ENCODE measurements around the gene HBG1.

Gene HBG1

DNA sequence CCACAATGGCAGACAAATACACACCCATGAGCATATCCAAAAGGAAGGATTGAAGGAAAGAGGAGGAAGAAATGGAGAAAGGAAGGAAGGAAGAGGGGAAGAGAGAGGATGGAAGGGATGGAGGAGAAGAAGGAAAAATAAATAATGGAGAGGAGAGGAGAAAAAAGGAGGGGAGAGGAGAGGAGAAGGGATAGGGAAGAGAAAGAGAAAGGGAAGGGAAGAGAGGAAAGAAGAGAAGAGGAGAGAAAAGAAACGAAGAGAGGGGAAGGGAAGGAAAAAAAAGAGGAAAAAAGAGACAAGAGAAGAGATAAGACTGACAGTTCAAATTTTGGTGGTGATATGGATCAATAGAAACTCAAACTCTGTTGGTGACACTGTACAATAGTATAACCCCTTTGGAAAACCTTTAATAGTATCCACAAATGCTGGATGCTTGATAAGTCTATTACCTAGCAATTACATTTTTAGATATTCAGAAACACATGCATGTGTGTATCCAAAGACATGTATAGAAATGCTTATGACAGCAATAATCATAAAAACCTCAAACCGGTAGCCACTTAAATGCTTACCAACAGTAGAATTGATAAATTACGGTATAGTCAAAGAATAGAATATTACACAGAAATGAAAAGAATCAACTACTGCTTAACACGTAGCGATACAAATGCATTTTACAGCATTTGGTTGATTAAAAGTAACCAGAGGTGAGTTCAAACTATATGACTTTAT lies 14.1 kb downstream of the HBG1 start:
- TF ChIP-seq, protein P1, sequence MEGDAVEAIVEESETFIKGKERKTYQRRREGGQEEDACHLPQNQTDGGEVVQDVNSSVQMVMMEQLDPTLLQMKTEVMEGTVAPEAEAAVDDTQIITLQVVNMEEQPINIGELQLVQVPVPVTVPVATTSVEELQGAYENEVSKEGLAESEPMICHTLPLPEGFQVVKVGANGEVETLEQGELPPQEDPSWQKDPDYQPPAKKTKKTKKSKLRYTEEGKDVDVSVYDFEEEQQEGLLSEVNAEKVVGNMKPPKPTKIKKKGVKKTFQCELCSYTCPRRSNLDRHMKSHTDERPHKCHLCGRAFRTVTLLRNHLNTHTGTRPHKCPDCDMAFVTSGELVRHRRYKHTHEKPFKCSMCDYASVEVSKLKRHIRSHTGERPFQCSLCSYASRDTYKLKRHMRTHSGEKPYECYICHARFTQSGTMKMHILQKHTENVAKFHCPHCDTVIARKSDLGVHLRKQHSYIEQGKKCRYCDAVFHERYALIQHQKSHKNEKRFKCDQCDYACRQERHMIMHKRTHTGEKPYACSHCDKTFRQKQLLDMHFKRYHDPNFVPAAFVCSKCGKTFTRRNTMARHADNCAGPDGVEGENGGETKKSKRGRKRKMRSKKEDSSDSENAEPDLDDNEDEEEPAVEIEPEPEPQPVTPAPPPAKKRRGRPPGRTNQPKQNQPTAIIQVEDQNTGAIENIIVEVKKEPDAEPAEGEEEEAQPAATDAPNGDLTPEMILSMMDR (IDR thresholded peaks at IDR 0.05; ENCODE audit: extremely low read depth, missing control alignments): no peak
- DNase-seq (ENCODE audit: low spot score): no peak

- peak; percentile 12 for DNase-seq (ENCODE audit: low spot score)
- TF ChIP-seq, protein P1 (IDR thresholded peaks at IDR 0.05; ENCODE audit: extremely low read depth, missing control alignments): no peak
Measured at GRCh38 chr11:5234381-5234834, 15.2 kb downstream of the HBG1 start, which contains the start of gene HBD. Gene HBD (minus strand): TSS chr11:5234483. CDS start chr11:5234433, 50 bp downstream.

GRCh38 chr11:5233307-5233706 lies 16.4 kb downstream of the HBG1 start:
- DNase-seq (ENCODE audit: low spot score): no peak
- TF ChIP-seq, protein P1 (IDR thresholded peaks at IDR 0.05; ENCODE audit: extremely low read depth, missing control alignments): no peak

DNA sequence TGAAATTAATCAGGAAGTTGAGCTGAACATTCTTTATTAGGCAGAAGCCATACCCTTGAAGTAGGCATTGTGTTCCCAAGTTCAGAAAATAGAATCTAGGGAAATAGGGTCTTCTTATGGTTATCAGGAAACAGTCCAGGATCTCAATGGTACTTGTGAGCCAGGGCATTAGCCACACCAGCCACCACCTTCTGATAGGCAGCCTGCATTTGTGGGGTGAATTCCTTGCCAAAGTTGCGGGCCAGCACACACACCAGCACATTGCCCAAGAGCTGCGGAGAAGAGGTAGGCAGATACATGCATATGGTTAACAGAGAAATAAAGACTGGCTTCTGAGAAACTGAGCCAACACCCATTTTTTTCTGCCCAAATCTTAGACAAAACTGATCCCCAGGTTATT lies 16.8 kb downstream of the HBG1 start:
- DNase-seq (ENCODE audit: low spot score): no peak
- TF ChIP-seq, protein P1 (IDR thresholded peaks at IDR 0.05; ENCODE audit: extremely low read depth, missing control alignments): no peak

GRCh38 chr11:5232176-5232575 lies 17.5 kb downstream of the HBG1 start:
- TF ChIP-seq, protein P1 (IDR thresholded peaks at IDR 0.05; ENCODE audit: extremely low read depth, missing control alignments): no peak
- no peak for DNase-seq (ENCODE audit: low spot score)

- no peak for DNase-seq (ENCODE audit: low spot score)
- TF ChIP-seq, protein P1 (IDR thresholded peaks at IDR 0.05; ENCODE audit: extremely low read depth, missing control alignments): no peak
Measured at GRCh38 chr11:5231111-5231510, 18.5 kb downstream of the HBG1 start.

DNA sequence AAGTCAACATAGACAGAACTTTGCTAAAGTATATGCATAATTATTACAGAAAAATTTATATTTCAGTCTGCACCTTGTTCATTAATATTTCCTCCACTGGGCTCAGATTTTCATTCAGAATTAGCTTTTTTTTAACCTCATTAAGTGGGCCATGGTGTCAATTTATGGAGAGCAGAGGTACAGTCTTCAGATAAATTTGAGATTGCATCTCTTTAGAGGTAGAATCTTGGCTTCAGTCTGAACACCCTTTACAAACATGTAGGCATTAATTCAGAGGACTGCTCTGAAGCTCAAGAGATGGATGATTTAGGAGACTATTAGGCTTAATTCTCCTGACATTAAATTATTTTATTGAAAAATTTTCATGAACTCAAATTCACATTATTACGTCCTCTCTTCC lies 19.4 kb downstream of the HBG1 start:
- TF ChIP-seq, protein P1 (IDR thresholded peaks at IDR 0.05; ENCODE audit: extremely low read depth, missing control alignments): no peak
- DNase-seq (ENCODE audit: low spot score): no peak
